T-helper 2 cell (primary cell): ENCODE results near the gene PRCC.
A peak's percentile ranks its signal among the peaks of the same experiment; 100 is the strongest.
"Not testable (repeated sequence)": the region's sequence is repeated elsewhere in the genome, so short reads cannot be mapped to it uniquely, and the experiment has no call there.

ENCODE experiments used
- DNase-seq, 5 experiments: peaks; one replicate each; pipeline versions ENCODE4 v3.0.0 to v3.0.0-alpha.2; 2012 to 2022

The PRCC gene

DNA sequence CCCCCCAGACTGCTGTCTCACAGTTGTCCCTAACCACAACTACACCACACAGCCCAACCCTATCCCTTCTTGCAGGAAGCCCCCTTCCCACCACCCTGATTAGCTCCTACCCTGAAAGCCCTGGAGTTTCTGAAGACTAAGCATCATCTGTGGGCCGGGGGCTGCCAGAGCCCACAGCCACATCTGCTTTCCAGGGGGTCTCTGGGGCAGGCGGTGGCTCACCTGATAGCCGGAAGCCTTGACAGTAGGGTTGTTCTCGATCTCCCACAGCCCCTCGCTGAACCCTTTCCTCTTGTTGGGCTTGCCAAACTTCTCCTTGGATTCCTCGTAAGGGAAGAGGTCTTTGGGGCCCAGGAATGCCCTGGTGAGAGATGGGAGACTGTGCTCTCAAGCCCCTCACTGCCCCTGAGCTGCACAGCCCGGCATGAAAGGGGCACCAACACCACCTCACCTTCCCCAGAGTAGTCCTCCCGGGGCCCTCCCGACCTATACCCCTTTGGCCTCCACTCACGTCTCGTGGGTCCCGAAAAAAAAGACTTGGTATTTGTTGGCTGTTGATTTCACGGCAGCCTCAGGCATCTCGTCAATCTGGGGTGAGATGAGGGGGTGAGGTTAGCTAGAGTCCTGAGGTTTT is 22.4 kb upstream of the PRCC start:
- no peak for DNase-seq

- DNase-seq: no peak
Observed at GRCh38 chr1:156745881-156746280, 21.5 kb upstream of the PRCC start.

DNA sequence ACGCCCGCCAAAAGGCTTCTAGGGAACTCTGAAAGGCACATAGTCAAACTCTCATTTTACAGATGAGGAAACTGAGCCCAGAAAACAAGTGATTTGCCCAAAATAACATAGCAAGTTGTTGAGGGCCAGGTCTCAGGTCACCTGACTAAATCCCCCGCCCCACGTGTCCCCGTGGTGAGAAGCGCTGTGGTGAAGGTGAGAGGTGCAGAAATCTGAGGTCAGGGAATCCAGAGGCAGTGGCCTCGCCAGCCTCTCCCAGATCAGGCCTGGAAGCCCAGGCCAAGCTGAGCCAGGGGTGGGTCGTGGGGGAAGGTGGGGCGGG is 21.0 kb upstream of the PRCC start:
- peak in 1 of 5 experiments; percentile 45 for DNase-seq

GRCh38 chr1:156746728-156747631 is 20.4 kb upstream of the PRCC start:
- DNase-seq: peak; percentile 24 to 76 (median 52)

DNA sequence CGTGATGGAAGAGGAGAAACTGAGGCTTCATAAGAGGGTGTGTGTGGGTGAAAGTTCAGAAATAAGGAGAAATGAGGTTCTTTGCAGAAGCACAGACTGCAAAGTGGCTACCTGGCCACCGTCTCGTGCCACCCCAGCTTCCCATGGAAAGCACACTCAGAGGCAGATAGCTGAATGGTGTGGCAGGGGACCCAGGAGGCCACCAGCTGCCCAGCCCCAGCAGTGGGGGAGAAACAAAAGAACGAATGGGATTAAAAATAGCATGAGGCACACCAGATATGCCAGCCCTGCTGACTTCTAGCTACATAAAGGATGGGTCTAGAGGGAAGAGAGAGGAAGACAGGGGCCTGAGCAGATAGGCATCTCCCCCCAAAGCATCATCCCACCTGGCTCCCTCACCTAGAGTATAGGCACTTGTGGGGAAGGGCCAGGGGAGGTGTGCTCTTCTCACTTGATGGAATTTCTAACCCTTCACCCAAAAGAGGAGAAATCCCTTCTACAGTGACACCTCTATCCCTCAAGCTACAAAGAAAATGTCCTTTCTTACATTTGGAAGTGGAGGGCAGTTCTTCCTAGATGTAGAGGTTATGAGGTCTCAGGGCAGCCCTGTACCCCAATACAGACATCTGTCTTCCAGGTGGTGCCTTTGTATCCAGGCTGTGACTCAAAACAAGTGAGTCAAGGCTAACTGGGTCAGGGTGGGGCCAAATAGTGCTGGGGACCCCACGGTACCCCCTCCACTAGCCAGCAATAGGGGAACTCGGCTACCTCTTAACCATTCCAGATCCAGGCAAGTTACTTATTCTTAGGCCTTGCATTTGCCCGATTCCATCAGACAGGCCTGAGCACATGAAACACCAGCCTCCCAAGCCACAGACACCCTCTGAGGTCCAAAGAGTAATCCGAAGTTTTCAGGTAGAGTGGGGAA is 19.3 kb upstream of the PRCC start:
- no peak for DNase-seq

GRCh38 chr1:156748670-156749418 is 18.5 kb upstream of the PRCC start:
- DNase-seq: no peak

DNA sequence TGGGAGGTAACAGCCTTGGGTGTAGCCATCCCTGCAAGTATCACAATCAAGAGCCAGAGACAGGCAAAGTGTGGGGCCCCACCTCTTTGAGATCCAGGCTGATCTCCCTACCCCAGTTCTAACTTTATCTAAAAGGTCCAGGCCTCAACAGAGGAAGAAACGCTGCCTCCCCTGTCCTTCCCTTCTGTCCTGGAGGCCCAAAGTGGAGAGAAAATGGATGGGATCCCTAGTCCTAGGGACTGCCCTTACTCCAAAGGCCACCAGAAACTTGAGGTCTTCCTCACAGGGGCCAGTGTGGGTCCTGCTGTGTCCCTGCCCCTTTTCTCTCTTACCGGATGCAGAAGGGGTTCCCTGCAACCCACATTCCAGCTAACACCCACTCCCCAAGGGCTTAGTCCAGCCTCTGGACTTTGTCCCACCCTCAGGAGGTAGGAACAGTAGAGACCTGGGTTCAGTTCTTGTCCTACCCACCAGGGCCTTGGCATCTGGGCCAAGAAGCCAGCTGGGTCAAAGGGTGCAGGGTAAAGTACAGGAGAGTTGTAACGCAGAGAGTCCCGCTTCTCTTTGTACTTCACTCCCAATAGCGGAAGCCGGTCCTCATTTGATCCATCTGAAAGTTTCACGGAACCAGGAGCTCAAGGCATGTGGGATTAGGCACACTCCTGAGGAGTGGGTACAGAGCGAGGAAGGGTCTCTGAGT is 17.8 kb upstream of the PRCC start:
- no peak for DNase-seq

DNA sequence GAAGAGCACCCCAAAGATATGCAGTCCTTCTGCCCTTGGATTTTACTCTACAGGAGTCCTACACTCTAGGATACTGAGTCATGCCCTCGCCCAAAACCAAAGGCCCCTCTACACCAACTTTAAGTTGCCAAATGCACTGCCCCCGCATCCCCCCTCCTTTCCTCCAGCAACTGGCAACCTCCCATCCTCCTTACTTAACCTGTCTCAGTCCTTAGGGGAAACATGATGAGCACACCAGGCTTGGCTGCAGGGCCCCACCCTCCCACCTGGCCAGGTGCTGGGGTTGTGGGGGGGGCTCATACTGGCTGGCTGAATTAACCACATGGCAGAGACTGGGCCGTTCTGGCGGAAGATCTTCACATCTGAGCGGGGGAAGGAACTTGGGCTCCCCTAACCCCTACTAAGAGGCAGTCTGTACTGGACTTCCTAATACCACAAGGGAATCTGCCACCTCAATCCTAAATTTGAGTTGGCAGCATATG is 17.1 kb upstream of the PRCC start:
- DNase-seq: peak in 2 of 5 experiments; percentile 24

GRCh38 chr1:156750711-156751450 is 16.5 kb upstream of the PRCC start:
- peak in 3 of 5 experiments; percentile 26 to 45 (median 29) for DNase-seq

- DNase-seq: no peak
Observed at GRCh38 chr1:156751451-156751756, 15.9 kb upstream of the PRCC start, which contains the start of gene HDGF. TSS of gene HDGF (minus strand) at chr1:156751675. CDS start at chr1:156751429, 246 bp downstream.

DNA sequence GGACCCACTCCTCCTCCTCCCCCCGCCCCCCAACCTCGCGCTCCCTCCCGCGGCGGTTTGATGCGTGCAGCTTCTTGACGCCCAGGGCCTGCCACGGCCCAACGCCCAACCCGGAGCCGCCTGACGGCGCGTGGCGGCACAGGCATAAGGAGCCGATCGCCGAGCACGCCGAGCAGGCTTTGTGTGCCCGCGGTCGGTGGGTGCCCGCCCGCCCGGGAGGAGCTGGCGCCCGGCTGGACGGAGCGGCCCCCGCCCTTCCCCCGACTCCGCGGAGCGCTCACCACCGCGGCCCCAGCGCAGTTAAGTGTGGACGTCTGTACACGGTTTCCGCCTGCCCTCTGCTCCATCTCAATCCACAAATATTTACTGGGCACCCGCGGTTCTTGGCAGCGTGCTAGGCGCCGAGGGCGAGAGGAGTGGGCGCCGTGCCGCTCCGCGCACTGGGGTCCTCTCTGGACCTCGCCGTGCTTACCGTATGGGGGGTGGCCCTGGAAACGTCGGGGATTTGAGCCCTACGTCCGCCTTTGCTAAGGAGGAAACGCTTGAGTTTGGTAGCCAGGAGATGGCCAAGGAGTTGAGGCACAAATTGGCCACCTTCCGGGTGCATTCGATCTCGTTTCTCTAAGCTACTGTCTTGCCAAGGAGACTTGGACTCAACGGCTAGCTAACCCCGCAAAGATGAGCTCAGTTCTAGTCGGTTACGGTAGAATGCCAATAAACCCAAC is 15.4 kb upstream of the PRCC start:
- DNase-seq: peak; percentile 89 to 98 (median 96)

GRCh38 chr1:156752843-156753482 is 14.4 kb upstream of the PRCC start:
- DNase-seq: no peak

- DNase-seq: no peak
Observed at GRCh38 chr1:156754219-156754618, 13.1 kb upstream of the PRCC start.

DNA sequence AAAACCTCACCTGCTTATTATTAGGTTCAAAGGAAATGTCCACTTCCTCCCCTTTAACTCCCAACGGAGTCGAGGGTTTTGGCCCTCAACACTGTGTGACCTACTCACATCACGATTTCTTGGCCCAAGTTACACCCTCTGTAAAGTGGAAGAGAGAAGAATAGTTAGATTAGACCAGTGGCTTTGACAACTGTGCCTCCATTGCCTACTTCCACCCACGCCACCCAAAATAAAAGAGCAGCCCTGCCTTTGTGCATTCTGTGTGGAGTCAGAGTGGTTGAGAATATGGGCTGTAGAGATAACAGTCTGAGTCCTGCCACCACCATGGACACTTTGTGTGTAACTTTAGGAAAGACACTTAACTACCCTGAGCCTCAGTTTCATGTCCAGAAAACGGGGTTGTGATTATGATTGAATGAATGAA is 11.8 kb upstream of the PRCC start:
- no peak for DNase-seq

- DNase-seq: no peak
Observed at GRCh38 chr1:156756355-156756754, 11.0 kb upstream of the PRCC start.

GRCh38 chr1:156757572-156758253 is 9.6 kb upstream of the PRCC start:
- not testable (repeated sequence) for DNase-seq

DNA sequence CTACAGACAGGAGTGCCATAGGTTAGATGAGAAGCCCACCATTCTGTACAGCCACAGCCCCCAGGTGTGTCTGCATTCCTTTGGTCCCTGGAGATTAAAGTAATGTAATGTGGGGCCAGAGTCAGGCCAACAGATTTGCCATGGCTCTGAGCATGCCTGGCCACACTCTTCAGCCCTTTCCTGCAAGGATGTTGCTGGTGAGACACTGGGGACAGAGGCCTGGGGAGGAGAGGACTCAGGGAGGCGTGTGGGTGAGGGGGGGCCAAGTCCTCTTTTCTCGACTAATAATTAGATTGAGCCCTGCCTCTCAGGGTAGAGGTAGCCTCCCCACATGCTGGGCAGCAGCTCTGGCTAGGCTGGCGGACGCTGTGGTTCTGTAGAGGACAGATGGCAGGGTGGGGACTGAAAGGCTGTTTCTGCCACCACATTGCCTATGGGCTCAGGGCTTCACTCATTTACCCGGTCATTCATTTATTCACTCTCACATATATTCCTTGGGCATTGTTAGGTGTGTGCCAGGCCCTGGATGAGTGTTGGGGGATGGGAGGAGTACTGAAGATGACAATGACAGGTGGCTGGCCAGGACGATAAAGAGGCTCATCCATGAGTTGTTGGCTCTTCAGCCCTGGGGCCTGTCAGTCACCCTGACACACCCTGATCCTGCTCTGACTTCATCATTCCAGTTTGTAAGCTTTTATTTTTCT is 7.1 kb upstream of the PRCC start:
- no peak for DNase-seq

DNA sequence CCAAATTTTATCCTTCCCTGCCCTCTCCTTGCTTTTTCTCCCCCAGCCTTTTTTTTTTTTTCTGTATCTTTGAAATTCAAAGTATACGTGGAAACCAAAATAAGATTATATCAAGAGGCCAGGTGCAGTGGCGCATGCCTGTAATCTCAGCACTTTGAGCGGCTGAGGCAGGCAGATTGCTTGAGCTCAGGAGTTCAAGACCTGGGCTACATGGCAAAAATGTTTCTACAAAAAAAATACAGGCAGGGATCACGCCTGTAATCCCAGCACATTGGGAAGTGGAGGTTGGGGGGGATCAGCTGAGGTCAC is 6.6 kb upstream of the PRCC start:
- DNase-seq: no peak

- not testable (repeated sequence) for DNase-seq
Observed at GRCh38 chr1:156765136-156765535, 2.2 kb upstream of the PRCC start.
